Endothelial cell of umbilical vein (primary cell): ENCODE data around the gene ABCA8. TPM values are rescaled to one million over a fixed set of nuclear protein-coding genes. Genes with fewer than 3 reads are reported as not detected.

Source experiments
- BruUV-seq: library from RNA; stranded (reverse); fragments of 400-500 nt; replicated peaks from 2 replicates; lab custom pipeline; 2021; lab: Mats Ljungman, UMichigan
- CTCF ChIA-PET: fragments of 300-600, 350-600 bp; sonication (Branson Sonifier 250); formaldehyde crosslinking; loops from one replicate; lab custom pipeline; 2021; ENCODE audit warnings: antibody characterized with exemption, inconsistent platforms; lab: Charles Lee
- POLR2A ChIA-PET: fragments of 300-600, 350-600 bp; sonication (Branson Sonifier 250); formaldehyde crosslinking; loops from one replicate; lab custom pipeline; 2021; ENCODE audit warnings: antibody characterized with exemption, inconsistent platforms; lab: Charles Lee
- DNase-seq: peaks from one replicate; pipeline ENCODE4 v3.0.0-alpha.2; 2011; ENCODE audit warnings: low read depth, low spot score
- FAIRE-seq: peaks from 2 replicates; lab custom pipeline; 2011; peaks lifted over from hg19 to GRCh38; lab: Jason Lieb, UNC
- H2AFZ ChIP-seq: 2 replicates; pipeline ENCODE4 v1.6.0; 2012; ENCODE audit warnings: low read depth, low read length, control low read depth, inconsistent platforms
- H3K27ac ChIP-seq: 2 replicates; pipeline ENCODE4 v1.5.1; 2011; ENCODE audit warnings: low read depth, mild to moderate bottlenecking, control low read depth, low read length, moderate library complexity; ENCODE audit not compliant: insufficient read depth
- H3K27me3 ChIP-seq, 2 experiments: 2 replicates each; pipeline versions ENCODE4 v1.6.0 to v1.6.1; 2011; ENCODE audit warnings: low read length in 2 of 2, mixed read lengths in 1 of 2; ENCODE audit not compliant: control insufficient read depth in 2 of 2, insufficient read depth in 2 of 2
- H3K36me3 ChIP-seq, 2 experiments: 2 replicates in 1 of 2; 3 replicates in 1 of 2; pipeline ENCODE4 v1.5.1; 2011; ENCODE audit warnings: low read length in 2 of 2, mild to moderate bottlenecking in 1 of 2, moderate library complexity in 1 of 2; ENCODE audit not compliant: control insufficient read depth in 2 of 2, insufficient read depth in 2 of 2; ENCODE audit errors: extremely low read depth in 1 of 2
- H3K4me1 ChIP-seq: 3 replicates; pipeline ENCODE4 v1.5.1; 2011; ENCODE audit warnings: mild to moderate bottlenecking, low read length; ENCODE audit not compliant: control insufficient read depth, insufficient read depth; ENCODE audit errors: extremely low read depth
- H3K4me2 ChIP-seq: 2 replicates; pipeline ENCODE4 v1.6.1; 2011; ENCODE audit warnings: low read length, control low read depth, mixed read lengths; ENCODE audit not compliant: insufficient read depth
- H3K4me3 ChIP-seq, 3 experiments: fragments of 200-600 bp in 1 of 3; sonication (generic), shearing (Covaris generic) in 1 of 3; replicated peaks in 1 of 3; 2 replicates each; pipeline ENCODE4 v1.5.1; 2011 to 2016; ENCODE audit warnings: control low read depth in 3 of 3, low read length in 3 of 3, mild to moderate bottlenecking in 2 of 3, inconsistent platforms in 1 of 3, low read depth in 1 of 3, moderate library complexity in 1 of 3; ENCODE audit not compliant: insufficient read depth in 1 of 3
- H3K79me2 ChIP-seq: 2 replicates; pipeline ENCODE4 v1.6.0; 2012; ENCODE audit warnings: low read length, inconsistent platforms; ENCODE audit not compliant: control insufficient read depth, insufficient read depth
- H3K9ac ChIP-seq: replicated peaks from 2 replicates; pipeline ENCODE3; 2011; ENCODE audit warnings: low read length, control low read depth; ENCODE audit not compliant: insufficient read depth; ENCODE audit errors: extremely low read depth
- H3K9me1 ChIP-seq: replicated peaks from 3 replicates; pipeline ENCODE4 v1.6.0; 2011; ENCODE audit warnings: mild to moderate bottlenecking, low read length; ENCODE audit not compliant: control insufficient read depth, insufficient read depth; ENCODE audit errors: extremely low read depth
- H3K9me3 ChIP-seq: replicated peaks from 2 replicates; pipeline ENCODE4 v1.5.1; 2012; ENCODE audit warnings: low read length, inconsistent platforms; ENCODE audit not compliant: control insufficient read depth, insufficient read depth
- H4K20me1 ChIP-seq: replicated peaks from 2 replicates; pipeline ENCODE3; 2011; ENCODE audit warnings: mild to moderate bottlenecking, low read length; ENCODE audit not compliant: control insufficient read depth, insufficient read depth; ENCODE audit errors: extremely low read depth
- EZH2 ChIP-seq: IDR thresholded peaks from 2 replicates; pipeline ENCODE4 v1.6.1; 2012; ENCODE audit warnings: borderline replicate concordance, low read depth, mild to moderate bottlenecking, moderate library complexity, low read length, inconsistent platforms; ENCODE audit not compliant: severe bottlenecking
- FOS ChIP-seq: IDR thresholded peaks from 2 replicates; pipeline ENCODE4 v1.6.1; 2011; ENCODE audit warnings: mild to moderate bottlenecking, low read length, moderate library complexity, borderline replicate concordance; ENCODE audit not compliant: insufficient read depth
- GATA2 ChIP-seq: IDR thresholded peaks from 2 replicates; pipeline ENCODE4 v1.7.0; 2011; ENCODE audit warnings: low read depth, mild to moderate bottlenecking, moderate library complexity, mixed read lengths, low read length; ENCODE audit not compliant: insufficient read length, insufficient read depth
- JUN ChIP-seq: IDR thresholded peaks from 2 replicates; pipeline ENCODE4 v1.6.1; 2011; ENCODE audit warnings: borderline replicate concordance, low read depth; ENCODE audit not compliant: insufficient read length, insufficient read depth
- POLR2AphosphoS5 ChIP-seq: IDR thresholded peaks from 2 replicates; pipeline ENCODE4 v1.6.1; 2012; ENCODE audit warnings: low read depth, mild to moderate bottlenecking, control low read depth, low read length, moderate library complexity; ENCODE audit not compliant: insufficient read depth
- dilution Hi-C: fragments of 300-500 bp; cut with MboI; formaldehyde crosslinking; loops from one replicate; pipeline ENCODE4 v1.15.0; 2019; ENCODE audit warnings: low sequenced_read_pairs; ENCODE audit not compliant: extremely low pct_ligation_motif_present
- intact Hi-C: fragments of 100-400 bp; cut with micrococcal nuclease; formaldehyde crosslinking; loops from one replicate; pipeline ENCODE4 v1.10.0; 2022
- polyA plus RNA-seq, 4 experiments: library from polyadenylated mRNA; depleted of rRNA in 3 of 4; stranded (reverse) in 3 of 4; unstranded in 1 of 4; fragments of >200 nt; gene quantifications; 2 replicates each; pipeline versions ENCODE4 v1.2.1 to v1.2.3, GENCODE V29; 2011 to 2012; ENCODE audit warnings: missing spikeins in 1 of 4
- total RNA-seq: library from RNA; stranded (reverse); gene quantifications from 2 replicates; pipeline ENCODE4 v1.2.3, GENCODE V29; 2021
- TF ChIP-seq, protein P1 (sequence below): IDR thresholded peaks from 2 replicates; pipeline ENCODE4 v1.6.1; 2011; ENCODE audit not compliant: insufficient read depth, insufficient read length
- TF ChIP-seq, protein P2 (sequence below), 2 donors: IDR thresholded peaks; 1 replicate in 1 of 2; 2 replicates in 1 of 2; pipeline ENCODE4 v1.5.1; 2011; ENCODE audit warnings: low read length in 2 of 2, mild to moderate bottlenecking in 2 of 2, moderate library complexity in 2 of 2, control low read depth in 1 of 2, inconsistent platforms in 1 of 2, low read depth in 1 of 2; ENCODE audit not compliant: insufficient read depth in 1 of 2; ENCODE audit errors: extremely low read depth in 1 of 2

Gene ABCA8
- total and polyA plus RNA-seq, 2 donors (not counting 3 experiments of a cell fraction or from before 2014, with no cell fraction given): 0.99 to 1.7 TPM

DNA sequence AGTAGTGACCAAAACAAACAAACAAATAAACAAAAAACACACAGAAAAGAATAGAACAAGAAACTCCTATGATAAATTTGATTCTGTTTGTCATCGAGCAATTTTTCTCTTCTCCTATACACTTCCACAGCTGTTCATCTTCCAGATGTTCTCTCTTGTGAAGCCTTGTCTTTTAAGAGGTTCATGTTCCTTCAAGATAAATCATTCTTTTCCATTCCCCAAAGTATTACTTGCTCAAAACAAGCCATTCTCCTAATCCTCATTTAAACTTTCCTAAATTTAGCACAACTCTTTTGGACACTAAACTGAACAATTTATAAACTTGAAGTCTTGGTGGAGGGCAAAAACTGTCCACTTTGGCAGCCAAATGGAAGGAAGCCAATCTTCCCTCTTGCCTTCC lies 103.3 kb downstream of the ABCA8 start:
- H3K27ac ChIP-seq: no peak overlapping the region
- POLR2A ChIA-PET: no interaction called here
- no TSS peak for BruUV-seq
- H3K9me3 ChIP-seq: no peaks in the 10 kb centered on the region
- no peak for DNase-seq
- no peaks in the 10 kb centered on the region for H3K36me3 ChIP-seq
- no peaks in the 10 kb centered on the region for H3K4me1 ChIP-seq
- no peak overlapping the region for H3K4me3 ChIP-seq
- H2AFZ ChIP-seq: no peak overlapping the region
- TF ChIP-seq GATA2: no peak
- TF ChIP-seq JUN: no peak
- TF ChIP-seq POLR2AphosphoS5: no peak
- TF ChIP-seq FOS: no peak
- TF ChIP-seq, protein P1, sequence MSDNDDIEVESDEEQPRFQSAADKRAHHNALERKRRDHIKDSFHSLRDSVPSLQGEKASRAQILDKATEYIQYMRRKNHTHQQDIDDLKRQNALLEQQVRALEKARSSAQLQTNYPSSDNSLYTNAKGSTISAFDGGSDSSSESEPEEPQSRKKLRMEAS: no peak
- TF ChIP-seq EZH2: no peak
- TF ChIP-seq, protein P2, sequence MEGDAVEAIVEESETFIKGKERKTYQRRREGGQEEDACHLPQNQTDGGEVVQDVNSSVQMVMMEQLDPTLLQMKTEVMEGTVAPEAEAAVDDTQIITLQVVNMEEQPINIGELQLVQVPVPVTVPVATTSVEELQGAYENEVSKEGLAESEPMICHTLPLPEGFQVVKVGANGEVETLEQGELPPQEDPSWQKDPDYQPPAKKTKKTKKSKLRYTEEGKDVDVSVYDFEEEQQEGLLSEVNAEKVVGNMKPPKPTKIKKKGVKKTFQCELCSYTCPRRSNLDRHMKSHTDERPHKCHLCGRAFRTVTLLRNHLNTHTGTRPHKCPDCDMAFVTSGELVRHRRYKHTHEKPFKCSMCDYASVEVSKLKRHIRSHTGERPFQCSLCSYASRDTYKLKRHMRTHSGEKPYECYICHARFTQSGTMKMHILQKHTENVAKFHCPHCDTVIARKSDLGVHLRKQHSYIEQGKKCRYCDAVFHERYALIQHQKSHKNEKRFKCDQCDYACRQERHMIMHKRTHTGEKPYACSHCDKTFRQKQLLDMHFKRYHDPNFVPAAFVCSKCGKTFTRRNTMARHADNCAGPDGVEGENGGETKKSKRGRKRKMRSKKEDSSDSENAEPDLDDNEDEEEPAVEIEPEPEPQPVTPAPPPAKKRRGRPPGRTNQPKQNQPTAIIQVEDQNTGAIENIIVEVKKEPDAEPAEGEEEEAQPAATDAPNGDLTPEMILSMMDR (IDR thresholded peaks at IDR 0.05; ENCODE audit: extremely low read depth in 1 of 2, insufficient read depth in 1 of 2, low read depth in 1 of 2, low read length in 2 of 2): no peak
- H4K20me1 ChIP-seq: no peaks in the 10 kb centered on the region
- H3K9me1 ChIP-seq: no peaks in the 10 kb centered on the region
- H3K4me2 ChIP-seq: no peak overlapping the region
- dilution Hi-C loops (no loop called here), intact Hi-C loops (no loop called here)
- no peaks in the 10 kb centered on the region for H3K27me3 ChIP-seq
- no peaks in the 10 kb centered on the region for H3K79me2 ChIP-seq
- no peak overlapping the region for H3K9ac ChIP-seq
- FAIRE-seq: no peak
- CTCF ChIA-PET: no interaction called here
